Left ventricle myocardium superior (tissue), 1 donor: ENCODE measurements around the gene RNF181. TPM values are rescaled to one million over a fixed set of nuclear protein-coding genes. Genes with fewer than 3 reads are reported as not detected.

ENCODE experiments used
- ATAC-seq: fragments of 200-7000 bp; cut with Tn5 transposase; one replicate; pipeline ENCODE4 v1.9.1; 2020; ENCODE audit warnings: mild to moderate bottlenecking, moderate library complexity
- DNase-seq: peaks from one replicate; pipeline ENCODE4 v3.0.0-alpha.2; 2020
- intact Hi-C: fragments of 100-400 bp; cut with micrococcal nuclease; formaldehyde crosslinking; loops from one replicate; pipeline ENCODE4 v1.11.0; 2022
- total RNA-seq: library from RNA; stranded (reverse); fragmentation: NEBNext Ultra II Directional; extraction: Animal tissue kit (Norgen Biotek cat#: 25700); gene quantifications from one replicate; pipeline ENCODE4 v1.2.1, GENCODE V29; 2021
- donor health status: DM: no; HTN: yes; CAD: no; lungs with severe emphysema.

RNF181 gene
- total RNA-seq, 1 donor from 2014 or later: 89.9 TPM

- ATAC-seq (no peak), DNase-seq (no peak)
- intact Hi-C loops: no loop called here
These were observed 29.3 kb upstream of the RNF181 start for GRCh38 chr2:85566265-85566664.

- no peak for ATAC-seq
- DNase-seq: no peak
- intact Hi-C loops: no loop called here
These were observed 19.8 kb upstream of the RNF181 start for GRCh38 chr2:85575739-85576138.

- no peak for DNase-seq
- intact Hi-C loops: no loop called here
These were observed 18.5 kb upstream of the RNF181 start for GRCh38 chr2:85577063-85577385.

GRCh38 chr2:85577386-85578242, 17.9 kb upstream of the RNF181 start, which contains the start of gene VAMP8:
Gene VAMP8, plus strand, starts transcription at chr2:85577586. Its CDS starts 61 bp downstream, at chr2:85577647.
- ATAC-seq (peak; percentile 49), DNase-seq (peak; percentile 52)
- intact Hi-C loops: no loop called here

More at GRCh38 chr2:85577063-85577385, 18.5 kb upstream of the RNF181 start:
- no peak for ATAC-seq

- intact Hi-C loops: no loop called here
- ATAC-seq: peak; percentile 68
- peak; percentile 74 for DNase-seq
These were observed 17.0 kb upstream of the RNF181 start for GRCh38 chr2:85578243-85579180.

- peak; percentile 44 for DNase-seq
- ATAC-seq: peak; percentile 31
- intact Hi-C loops: no loop called here
These were observed 16.1 kb upstream of the RNF181 start for GRCh38 chr2:85579266-85579935.

GRCh38 chr2:85580206-85580605, 15.3 kb upstream of the RNF181 start:
- intact Hi-C loops: no loop called here
- ATAC-seq (no peak), DNase-seq (no peak)

- intact Hi-C loops: no loop called here
- ATAC-seq: no peak
- no peak for DNase-seq
These were observed 13.1 kb upstream of the RNF181 start for GRCh38 chr2:85582492-85582891.

GRCh38 chr2:85583667-85584353, 11.7 kb upstream of the RNF181 start:
- ATAC-seq (no peak), DNase-seq (no peak)
- intact Hi-C loops: no loop called here

GRCh38 chr2:85584354-85584856, 11.1 kb upstream of the RNF181 start, which contains the start of gene VAMP5:
Gene VAMP5, plus strand, starts transcription at chr2:85584431. Its CDS starts 60 bp downstream, at chr2:85584491.
- DNase-seq (peak; percentile 72), ATAC-seq (peak; percentile 70)
- intact Hi-C loops: no loop called here

- ATAC-seq (peak; percentile 60), DNase-seq (no peak)
- intact Hi-C loops: no loop called here
These were observed 10.4 kb upstream of the RNF181 start for GRCh38 chr2:85584857-85585780.

GRCh38 chr2:85585781-85586105, 9.8 kb upstream of the RNF181 start:
- intact Hi-C loops: no loop called here
- no peak for ATAC-seq
- no peak for DNase-seq

- ATAC-seq (no peak), DNase-seq (no peak)
- intact Hi-C loops: no loop called here
These were observed 7.3 kb upstream of the RNF181 start for GRCh38 chr2:85588236-85588635.

- DNase-seq: no peak
- intact Hi-C loops: no loop called here
- no peak for ATAC-seq
These were observed 6.9 kb upstream of the RNF181 start for GRCh38 chr2:85588645-85589044.

- peak; percentile 66 for DNase-seq
- intact Hi-C loops: no loop called here
- ATAC-seq: peak; percentile 35
These were observed 6.4 kb upstream of the RNF181 start for GRCh38 chr2:85589181-85589580.

GRCh38 chr2:85589982-85590791, 5.4 kb upstream of the RNF181 start:
- DNase-seq (peak; percentile 50), ATAC-seq (peak; percentile 38)
- intact Hi-C loops: no loop called here

- intact Hi-C loops: no loop called here
- DNase-seq (no peak), ATAC-seq (no peak)
These were observed 4.6 kb upstream of the RNF181 start for GRCh38 chr2:85590950-85591349.
